Measurements from ENCODE around the gene TGFBR3.

TGFBR3 gene

DNA sequence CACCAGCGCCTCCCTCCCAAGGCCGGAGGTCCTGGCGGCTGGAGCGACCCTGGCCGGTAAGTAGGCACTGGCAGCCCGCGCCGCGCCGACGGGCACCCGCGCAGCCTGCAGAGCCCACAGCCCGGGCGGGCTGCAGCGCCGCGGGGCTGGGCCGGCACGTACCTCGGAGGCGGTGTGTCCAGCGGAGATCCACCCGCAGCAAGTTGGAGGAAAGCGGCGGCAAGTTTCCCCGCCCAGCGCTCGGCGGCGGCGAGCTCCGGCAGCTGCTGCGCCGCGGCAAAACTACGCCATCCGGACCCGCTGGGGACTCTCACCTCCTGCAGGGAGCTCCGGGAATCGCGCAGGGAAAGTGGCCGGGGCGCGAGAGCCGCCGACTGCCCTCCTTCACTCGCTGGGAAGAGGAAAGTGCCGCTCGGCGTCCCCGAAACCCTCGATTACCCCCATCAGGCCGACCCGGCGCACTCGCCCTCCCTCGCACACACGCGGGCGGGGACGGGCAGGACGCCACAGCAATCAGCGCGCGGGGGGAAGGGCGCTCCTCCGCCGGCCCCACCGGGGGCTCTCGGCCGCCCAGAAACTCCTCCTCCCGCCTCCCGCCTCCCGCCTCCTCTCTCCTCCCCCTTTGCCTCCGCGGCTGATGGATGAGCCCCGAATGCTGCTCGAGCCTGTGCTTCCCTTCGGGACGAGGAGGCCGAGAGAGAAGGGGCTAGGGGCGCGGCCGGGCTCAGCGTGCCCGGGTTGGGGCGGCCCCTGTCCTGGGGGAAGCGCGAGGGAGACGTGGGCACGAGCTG lies at the start of gene TGFBR3:
Gene TGFBR3 (minus strand): TSS at position 436 of the 791 bp plus-strand sequence. CDS start 24,620 bp downstream, outside the sequence.
- DNase-seq: peak in 55 of 56 donors; percentile 31 to 92 (median 78)

DNA sequence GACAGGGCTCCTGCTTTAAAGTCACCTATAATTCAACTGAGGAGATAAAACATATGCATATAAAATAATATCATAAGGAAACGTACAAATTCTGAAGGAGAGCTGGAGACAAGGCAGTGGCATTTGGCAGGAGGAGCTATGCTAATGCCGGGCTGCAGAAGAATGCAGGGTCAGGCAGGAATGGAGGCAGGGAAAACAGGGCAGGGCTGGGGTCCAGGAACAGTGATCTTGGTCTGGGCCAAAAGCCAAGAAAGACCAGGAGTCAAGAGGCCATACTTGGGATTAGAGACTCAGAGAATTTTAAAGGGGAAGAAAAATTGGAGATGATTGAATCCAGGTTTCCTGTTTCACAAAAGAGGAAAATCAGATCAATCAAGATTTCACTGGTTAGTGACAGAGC lies 43.3 kb upstream of the TGFBR3 start:
- no peak for DNase-seq

DNA sequence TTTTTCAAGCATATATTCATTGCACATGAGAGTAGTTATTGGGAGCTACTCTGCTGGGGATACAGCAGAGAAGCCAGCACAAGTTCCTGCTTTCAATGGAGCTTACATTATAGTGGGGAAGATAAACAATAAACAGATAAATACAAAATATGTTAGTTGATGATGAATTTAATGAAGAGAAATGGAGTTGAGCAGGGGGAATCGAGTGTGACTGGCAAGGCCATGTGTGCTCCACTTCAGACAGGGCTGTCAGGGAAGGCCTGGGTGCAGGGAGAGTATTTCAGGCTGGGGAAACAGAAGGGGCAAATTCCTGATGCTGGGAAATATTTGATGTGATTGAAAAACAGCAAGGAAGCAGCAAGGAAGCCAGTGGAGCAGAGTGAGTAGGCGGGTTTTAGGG lies 42.1 kb upstream of the TGFBR3 start:
- no peak for DNase-seq

DNA sequence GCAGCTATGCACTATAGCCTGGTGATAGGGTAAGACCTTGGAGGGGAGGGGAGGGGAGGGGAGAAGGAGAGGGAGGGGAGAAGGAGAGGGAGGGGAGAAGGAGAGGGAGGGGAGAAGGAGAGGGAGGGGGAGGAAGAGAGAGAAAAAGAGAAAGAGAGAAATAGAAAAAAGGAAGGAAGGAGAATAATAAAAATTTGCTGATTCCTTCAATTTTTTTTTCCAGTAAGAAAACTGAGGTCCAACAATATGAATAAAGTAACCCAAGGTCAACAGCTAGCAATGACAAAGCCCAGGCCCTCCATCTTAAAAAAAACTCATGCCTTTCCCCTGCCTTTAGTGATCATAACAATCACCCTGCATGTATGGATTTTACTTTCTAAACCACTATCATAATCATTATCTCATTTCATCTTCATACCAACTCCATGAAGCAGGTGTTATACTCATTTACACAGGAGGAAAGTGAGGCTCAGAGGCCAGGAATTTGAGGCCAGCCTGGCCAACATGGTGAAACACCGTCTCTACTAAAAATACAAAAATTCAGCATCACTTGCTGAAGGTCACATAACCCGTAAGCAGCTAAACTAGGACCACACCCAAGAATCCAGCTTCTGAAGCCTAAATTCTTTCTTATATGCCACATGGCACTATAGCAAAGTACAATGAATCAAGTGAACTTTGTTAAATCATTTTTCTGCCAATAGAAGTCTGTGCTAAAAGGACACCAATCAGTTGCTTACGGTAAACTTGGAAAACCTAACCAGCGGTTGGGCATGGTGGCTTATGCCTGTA lies 39.9 kb upstream of the TGFBR3 start:
- no peak for DNase-seq

DNA sequence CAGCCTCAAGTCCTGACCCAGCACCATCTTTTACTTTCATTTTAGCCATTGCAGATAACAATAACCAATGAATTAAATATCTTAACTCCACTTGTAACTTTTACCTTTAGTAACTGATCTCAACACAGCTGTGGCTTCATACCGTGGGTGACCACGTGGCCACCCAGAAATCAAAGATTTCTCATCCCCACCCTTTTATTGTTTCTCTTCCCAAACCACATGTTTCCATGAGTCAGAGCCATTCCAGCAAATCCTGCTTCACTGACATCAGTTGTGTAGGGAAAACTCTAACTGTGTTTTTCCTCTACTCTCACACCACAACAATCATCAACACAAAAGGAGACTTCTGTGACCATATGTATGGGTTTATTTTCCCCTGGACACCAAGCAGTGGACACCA lies 38.2 kb upstream of the TGFBR3 start:
- no peak for DNase-seq

DNA sequence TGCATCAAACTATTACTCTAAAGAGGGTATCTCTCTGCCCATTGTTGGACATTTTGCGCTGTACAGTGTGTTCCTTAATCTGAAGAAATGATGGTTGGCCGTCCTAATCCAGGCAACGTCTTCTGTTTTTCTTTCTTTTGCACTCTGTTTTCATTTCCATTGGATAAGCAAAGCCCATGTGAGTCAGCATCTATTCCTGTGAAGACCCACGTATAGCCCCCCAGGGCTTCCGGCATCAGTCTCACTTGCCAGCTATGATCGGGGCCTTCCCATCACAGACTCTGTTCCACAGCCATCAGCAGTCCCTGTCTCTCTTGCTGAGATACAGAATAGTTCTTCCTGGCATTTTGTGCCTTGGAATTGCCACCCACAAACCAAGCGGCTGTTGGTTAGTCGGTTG lies 34.0 kb upstream of the TGFBR3 start:
- DNase-seq: no peak

DNA sequence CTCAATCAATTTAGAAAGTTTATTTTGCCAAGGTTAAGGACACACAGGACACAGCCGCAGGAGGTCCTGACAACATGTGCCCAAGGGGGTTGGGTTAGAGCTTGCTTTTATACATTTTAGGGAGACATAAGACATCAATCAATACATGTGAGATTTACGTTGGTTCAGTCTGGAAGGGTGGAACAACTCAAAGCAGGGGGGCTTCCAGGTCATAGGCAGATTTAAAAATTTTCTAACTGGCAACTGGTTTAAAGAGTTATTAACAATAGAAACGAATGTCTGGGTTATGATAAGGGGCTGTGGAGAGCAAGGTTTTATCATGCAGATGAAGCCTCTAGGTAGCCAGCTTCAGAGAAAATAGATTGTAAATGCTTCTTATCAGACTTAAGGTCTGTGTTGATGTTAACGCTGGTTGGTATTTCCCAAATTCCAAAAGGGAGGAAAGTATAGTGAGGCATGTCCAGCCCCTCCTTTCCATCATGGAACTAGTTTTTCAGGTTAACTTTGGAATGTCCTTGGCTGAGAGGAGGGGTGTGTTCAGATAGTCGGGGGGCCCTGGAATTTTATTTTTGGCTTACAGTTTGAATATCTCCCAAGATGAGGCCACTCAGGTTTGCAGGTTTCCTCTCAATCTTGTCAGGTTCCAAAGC lies 31.0 kb upstream of the TGFBR3 start:
- no peak for DNase-seq

DNA sequence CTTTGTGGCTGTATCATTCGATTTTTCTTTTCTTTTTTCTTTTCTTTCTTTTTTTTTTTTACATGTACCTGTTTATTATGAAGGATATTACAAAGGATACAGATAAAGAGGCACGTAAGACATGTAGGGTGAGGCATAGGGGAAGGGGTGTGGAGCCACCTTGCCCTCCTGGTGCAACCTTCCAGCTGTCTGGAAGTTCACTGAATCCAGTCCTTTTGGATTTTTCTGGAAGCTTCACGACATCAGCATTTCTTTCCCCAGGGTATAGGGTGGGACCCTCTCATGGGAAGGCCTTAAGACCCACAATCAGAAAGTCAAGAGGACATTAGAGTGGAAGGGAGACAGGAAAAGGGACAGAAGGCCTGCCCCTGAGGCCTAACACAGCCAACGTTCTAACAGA lies 30.1 kb upstream of the TGFBR3 start:
- DNase-seq: no peak

DNA sequence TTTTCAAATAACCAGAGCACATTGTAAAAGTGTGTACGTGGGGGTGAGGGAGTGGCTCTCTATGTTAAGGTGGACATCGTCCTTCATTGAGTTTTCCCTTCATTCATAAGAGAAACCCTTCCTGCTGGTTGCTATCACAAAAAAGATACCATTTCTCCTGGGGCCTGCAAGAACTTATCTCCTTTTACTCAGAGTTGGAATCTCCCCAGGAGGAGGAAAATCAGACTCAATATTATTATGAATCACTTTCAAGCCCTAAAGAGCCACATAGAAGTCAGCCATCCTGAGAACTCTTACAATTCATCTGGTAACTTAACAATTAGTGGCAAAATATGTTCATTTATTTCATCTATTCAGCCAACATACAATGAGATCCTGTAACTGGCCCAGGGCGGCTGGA lies 27.1 kb upstream of the TGFBR3 start:
- no peak for DNase-seq

DNA sequence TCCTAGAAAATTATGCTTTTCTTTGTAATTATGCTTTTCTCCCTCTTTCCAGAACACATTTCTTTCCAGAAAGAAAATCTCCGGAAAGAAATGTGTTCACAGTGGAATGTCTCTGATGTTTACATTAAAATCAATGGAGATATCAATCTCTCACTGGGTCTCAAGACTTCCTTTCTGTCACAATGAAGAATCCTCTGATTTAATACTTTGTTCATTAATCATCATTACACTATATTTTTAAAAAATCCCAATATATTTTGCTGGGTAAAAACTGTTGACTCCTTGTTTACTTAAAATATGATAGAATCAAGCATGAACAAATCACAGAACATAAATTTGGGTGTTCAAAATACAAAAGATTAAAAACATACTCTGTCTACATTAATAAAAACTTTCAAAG lies 26.3 kb upstream of the TGFBR3 start:
- no peak for DNase-seq

DNA sequence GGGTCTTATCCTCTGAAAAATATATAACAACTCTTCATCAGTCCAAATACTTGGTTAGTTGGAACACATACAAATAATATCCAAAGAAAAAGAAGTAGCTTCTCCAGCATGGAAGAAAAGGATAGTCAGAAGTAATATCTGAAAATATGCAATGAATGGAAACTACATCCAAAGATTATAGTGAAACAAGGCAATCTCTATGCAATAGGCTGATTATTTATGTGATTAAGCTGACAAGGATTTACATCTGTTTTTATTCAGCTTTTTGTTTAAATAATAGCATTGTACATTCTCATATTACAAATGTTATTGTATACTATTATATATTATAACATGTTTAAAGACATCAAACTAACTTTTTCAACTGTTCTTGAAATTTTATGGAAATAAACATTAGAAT lies 15.3 kb upstream of the TGFBR3 start:
- DNase-seq: no peak

DNA sequence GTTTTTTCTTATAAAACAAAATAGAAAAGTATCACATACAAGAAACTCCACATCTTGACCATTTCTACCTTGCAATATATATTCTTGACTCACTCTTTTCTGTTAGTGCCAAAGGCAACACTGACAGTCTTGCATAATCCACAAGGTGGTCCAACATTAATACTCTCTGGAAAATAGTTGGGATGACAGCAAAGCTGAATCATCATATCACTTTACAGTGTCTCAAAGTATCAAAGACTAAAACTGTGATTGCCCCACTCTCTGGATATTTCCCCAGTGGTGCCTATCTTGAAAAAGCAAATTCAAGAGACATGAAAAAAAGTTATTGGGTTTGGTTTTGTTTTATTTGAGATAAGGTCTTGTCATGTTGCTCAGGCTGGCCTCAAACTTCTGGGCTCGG lies 14.6 kb upstream of the TGFBR3 start:
- DNase-seq: no peak

DNA sequence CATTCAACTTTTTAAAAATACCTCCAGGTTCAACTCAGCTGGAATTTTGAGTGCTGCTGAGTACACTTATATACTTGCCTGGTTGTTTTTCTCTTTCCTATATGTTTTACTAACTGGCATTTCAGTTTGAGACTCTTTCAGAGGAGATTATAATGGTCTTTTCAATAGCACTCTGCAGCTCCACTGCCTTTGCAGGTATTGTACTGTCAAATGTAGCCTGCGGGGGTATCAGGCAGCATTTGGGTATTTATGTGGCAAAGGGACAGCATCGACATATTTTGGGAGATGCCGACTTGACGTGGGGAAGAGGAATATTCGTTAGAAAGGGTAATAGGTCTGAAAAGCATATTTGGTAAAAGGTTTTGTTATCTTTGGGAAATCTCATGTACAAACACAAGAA lies 11.1 kb upstream of the TGFBR3 start:
- no peak for DNase-seq

DNA sequence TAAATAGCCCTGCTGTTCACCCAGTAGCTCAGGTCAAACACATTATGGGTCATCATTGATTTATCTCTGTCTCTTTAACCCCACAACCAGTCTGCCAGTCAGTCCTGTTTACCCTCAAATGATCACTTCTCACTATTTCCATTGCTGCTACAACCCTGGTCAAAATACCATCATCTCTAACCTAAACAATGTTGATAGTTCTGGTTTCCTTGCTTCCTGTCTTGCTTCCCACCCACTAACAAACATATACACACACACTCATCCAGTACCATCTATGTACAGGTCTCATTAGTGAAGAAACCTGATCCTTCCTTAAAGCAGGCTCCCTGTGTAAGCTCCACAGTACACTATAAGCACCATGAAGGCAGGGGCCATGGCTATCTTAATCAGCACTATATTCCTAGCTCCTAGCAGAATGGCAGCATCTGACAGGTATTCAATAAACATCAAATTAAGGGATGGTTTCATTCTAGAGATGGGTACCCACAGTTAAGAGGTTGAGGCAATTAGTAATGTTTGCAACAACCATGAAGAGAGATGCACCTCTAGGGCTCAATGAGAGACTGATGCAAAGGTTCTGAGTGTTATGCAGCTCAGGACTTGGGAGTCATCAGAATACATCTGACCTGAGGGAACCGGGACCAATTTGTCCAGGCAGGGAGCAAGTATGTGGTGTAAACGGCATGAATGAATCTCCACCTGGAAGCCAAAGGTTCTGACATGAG lies 10.0 kb upstream of the TGFBR3 start:
- no peak for DNase-seq

DNA sequence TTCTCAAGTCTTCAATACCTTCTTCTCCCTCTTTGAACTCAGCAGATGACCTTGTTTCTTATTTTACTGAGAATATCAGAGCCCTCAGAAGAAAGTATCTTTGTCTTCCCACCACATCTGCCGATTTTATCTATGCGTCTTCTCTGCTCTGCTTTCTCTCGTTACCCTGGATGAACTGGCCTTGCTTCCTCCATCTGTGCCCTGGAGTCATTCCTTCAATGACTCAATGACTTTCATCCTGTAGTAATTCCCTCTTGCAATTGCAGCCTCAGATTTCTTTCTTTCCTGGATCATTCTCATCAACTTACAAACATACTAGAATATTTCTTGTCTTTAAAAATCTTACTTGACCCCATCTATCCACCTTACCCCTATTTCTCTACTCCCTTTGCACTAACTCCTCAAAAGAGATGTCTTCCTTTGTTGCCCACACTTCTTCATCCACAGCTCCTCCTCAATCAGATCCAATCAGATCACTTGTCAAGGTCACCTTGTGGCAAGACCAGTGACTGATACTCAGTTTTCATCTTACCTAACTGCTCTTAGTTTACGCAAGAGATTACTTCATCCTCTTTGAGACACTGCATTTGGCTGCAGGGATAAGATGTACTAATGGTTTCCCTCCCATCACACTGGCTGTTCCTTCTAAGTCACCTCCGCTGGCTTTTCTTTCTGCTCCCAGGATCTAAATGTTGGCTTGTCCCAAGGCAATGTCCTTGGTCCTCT lies 8.2 kb upstream of the TGFBR3 start:
- DNase-seq: no peak

DNA sequence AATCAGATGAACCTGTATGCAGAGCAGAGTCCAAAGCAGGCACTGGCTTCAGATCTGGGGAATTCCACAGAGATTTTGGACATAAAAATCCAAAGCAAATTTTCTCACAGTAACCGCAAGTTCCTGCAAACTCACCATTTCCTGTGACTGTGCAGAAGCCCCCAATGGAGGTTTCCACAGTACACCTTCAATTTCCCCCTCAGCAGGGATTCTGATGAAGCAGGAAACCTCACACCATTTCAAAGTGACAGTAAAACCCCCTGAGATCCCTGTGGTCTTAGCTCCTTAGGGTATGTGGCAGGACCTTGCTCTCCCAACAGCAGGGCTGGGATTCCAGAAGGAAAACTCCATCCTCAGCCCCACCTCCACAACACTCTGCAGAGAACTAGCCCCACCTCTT lies 6.0 kb upstream of the TGFBR3 start:
- no peak for DNase-seq

DNA sequence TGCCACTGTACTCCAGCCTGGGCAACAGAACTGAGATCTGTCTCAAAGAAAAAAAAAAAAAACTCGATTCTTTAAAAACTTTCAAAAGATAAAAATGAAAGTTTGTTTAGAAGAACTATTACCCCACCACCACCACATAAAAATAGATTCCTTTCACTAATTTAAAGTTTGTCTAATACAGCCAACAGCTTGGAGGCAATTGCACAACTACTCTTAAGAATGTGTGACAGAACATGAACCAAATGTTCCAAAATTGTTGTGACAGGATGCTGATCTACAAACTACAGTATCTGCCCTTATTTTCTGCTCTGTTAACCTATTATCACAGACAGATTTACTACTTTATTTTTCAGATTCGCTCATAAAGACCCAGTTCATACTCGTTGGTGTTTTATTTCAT lies 5.5 kb upstream of the TGFBR3 start:
- DNase-seq: no peak

DNA sequence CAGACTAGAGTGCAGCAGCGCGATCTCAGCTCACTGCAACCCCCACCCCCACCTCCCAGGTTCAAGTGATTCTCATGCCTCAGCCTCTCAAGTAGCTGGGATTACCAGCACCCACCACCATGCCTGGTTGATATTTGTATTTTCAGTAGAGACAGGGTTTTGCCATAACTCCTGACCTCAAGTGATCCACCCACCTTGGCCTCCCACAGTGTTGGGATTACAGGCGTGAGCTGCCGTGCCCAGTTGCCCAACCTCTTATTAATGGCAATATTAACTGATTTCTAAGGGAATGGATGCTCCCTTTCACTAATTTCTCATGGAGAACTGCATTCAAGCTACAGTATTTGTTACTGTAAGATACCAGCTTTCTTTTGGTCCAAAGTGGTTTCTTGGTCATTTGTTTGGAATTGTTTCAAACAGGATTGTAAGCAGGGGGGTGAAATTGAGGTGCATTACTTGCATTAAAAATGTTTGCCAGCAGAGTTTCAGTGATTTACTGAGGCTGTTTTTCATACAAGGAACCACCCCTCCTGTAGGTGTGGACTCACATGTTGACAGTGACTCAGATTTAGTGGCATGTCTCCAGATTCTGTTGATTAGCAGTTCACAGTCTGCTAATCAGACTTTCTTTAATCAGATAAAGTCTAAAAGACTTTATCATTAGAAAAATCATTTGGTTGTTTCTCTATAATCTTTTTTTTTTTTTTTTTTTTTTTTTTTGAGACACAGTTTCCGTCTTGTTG lies 3.9 kb upstream of the TGFBR3 start:
- no peak for DNase-seq

DNA sequence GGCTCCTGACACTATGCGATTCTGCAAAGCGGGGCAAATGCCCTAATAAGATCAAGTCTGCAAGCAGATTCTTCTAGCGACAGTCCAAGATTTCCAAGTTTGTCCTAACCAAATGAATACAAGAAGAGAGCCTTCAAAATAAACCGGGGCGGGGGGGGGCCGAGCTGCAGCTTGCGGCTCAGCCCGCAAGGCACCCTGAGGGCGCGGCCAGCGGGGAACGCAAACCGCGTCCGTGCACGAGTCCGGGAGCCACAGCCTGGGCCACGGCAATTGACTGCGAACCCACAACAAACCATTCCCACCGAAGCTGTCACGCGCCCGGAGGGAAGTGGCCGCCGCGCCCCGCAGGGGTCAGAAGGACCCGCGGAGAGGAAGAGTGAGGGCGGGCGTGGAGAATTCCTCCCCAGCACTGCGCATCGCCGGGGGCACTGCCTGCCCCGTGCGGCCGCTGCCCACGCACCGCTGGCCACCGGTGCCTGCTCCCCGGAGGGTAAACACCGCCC lies 687 bp downstream of the TGFBR3 start:
- DNase-seq: peak in 27 of 56 donors; percentile 4 to 51 (median 24)
